DOHH2 (cell line): ENCODE measurements around the gene NAA25.

Experiments
- EZH2phosphoT487 ChIP-seq: fragments of 200-600 bp; sonication (generic); IDR thresholded peaks from 2 replicates; pipeline ENCODE4 v1.6.1; 2017; ENCODE audit warnings: borderline replicate concordance, mild to moderate bottlenecking, antibody characterized with exemption, low read length, moderate library complexity, mixed read lengths
- TF ChIP-seq, protein P1 (sequence below): fragments of 200-600 bp; sonication (generic); IDR thresholded peaks from one replicate; pipeline ENCODE4 v1.5.1; 2014; ENCODE audit warnings: antibody characterized with exemption, mild to moderate bottlenecking, low read depth, low read length; ENCODE audit not compliant: poor library complexity, severe bottlenecking

DNA sequence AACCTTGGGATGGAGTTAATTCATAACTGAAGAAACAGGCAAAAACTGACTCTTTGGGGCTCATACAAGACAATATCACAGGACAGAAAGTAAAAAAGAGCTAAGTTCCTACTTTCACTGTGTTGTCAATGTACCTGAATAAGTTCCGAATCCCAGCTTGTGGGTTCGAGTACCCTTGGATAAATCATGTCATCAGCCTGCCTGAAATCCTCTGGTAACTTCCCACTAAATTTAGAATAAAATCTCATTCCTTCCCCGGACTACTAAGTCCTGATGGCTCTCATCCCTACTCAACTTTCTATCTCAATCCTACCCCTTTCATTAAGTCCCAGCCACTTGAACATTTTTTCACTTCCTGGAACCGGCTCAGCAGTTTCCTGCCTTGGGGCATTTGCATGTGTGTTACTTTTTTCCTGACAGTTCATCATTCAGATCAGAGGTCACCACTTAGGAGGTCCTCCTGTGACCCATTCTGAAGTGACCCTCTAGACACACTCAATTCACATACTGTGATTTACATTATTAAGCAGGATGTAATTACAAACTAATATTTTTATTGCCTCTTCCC lies 82.7 kb downstream of the NAA25 start:
- TF ChIP-seq, protein P1, sequence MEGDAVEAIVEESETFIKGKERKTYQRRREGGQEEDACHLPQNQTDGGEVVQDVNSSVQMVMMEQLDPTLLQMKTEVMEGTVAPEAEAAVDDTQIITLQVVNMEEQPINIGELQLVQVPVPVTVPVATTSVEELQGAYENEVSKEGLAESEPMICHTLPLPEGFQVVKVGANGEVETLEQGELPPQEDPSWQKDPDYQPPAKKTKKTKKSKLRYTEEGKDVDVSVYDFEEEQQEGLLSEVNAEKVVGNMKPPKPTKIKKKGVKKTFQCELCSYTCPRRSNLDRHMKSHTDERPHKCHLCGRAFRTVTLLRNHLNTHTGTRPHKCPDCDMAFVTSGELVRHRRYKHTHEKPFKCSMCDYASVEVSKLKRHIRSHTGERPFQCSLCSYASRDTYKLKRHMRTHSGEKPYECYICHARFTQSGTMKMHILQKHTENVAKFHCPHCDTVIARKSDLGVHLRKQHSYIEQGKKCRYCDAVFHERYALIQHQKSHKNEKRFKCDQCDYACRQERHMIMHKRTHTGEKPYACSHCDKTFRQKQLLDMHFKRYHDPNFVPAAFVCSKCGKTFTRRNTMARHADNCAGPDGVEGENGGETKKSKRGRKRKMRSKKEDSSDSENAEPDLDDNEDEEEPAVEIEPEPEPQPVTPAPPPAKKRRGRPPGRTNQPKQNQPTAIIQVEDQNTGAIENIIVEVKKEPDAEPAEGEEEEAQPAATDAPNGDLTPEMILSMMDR: no peak
- no peak for TF ChIP-seq EZH2phosphoT487
